Neural progenitor cell (in vitro differentiated cells): ENCODE data around the gene LTBP1.

Source experiments
- CTCF ChIP-seq: fragments of 200-600 bp; sonication (generic); IDR thresholded peaks from 2 replicates; pipeline ENCODE4 v1.5.1; 2017; ENCODE audit warnings: antibody characterized with exemption, mild to moderate bottlenecking
- EZH2 ChIP-seq: fragments of 200-600 bp; sonication (generic); IDR thresholded peaks from 2 replicates; pipeline ENCODE4 v1.6.1; 2017; ENCODE audit warnings: antibody characterized with exemption, mild to moderate bottlenecking, moderate library complexity
- EZH2phosphoT487 ChIP-seq: fragments of 200-600 bp; sonication (generic); IDR thresholded peaks from 2 replicates; pipeline ENCODE4 v1.6.1; 2017; ENCODE audit warnings: antibody characterized with exemption

- TF ChIP-seq CTCF (no peak), EZH2phosphoT487 (no peak), EZH2 (no peak)
These were observed 416.9 kb downstream of the LTBP1 start for GRCh38 chr2:33363325-33364298.
